ENCODE measurements around the gene PARM1. TPM values are rescaled to one million over a fixed set of nuclear protein-coding genes. Genes with fewer than 3 reads are reported as not detected.

PARM1 gene
- total RNA-seq, 2 donors from 2014 or later = 105 to 133 TPM

DNA sequence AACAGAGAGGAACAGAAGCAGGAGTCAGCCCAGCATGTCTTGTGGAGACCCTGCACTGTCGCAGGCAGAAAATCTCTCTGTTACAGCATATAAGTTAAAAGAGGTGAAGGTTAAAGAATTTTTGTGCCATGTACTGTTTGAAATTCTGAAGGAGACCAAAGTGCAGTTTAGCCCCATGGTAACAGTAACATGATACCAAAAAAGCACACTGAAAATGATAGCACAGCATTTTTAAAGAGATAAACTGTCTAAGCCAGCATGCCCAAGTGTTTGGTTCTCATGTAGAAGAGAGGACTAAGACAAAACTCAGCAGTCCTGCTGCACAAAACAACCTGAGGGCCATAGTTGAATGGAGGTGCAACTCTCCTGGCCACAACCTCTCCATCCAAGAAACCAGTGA lies 41.9 kb upstream of the PARM1 start:
- 95% methylated on average over 1 of the region's 1 CpG for WGBS
- no peaks in the 10 kb centered on the region for H3K4me1 ChIP-seq (replicated peaks)
- intact Hi-C loops (cut with DNase I) = no loop called here

GRCh38 chr4:74893171-74893570 lies 39.7 kb upstream of the PARM1 start:
- no peaks in the 10 kb centered on the region for H3K36me3 ChIP-seq
- H3K4me3 ChIP-seq = no peak overlapping the region

More for the DNA sequence above, 41.9 kb upstream of the PARM1 start:
- no peaks in the 10 kb centered on the region for H3K9me3 ChIP-seq
- TF ChIP-seq, protein P1, sequence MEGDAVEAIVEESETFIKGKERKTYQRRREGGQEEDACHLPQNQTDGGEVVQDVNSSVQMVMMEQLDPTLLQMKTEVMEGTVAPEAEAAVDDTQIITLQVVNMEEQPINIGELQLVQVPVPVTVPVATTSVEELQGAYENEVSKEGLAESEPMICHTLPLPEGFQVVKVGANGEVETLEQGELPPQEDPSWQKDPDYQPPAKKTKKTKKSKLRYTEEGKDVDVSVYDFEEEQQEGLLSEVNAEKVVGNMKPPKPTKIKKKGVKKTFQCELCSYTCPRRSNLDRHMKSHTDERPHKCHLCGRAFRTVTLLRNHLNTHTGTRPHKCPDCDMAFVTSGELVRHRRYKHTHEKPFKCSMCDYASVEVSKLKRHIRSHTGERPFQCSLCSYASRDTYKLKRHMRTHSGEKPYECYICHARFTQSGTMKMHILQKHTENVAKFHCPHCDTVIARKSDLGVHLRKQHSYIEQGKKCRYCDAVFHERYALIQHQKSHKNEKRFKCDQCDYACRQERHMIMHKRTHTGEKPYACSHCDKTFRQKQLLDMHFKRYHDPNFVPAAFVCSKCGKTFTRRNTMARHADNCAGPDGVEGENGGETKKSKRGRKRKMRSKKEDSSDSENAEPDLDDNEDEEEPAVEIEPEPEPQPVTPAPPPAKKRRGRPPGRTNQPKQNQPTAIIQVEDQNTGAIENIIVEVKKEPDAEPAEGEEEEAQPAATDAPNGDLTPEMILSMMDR (IDR thresholded peaks at IDR 0.05) = no peak
- TF ChIP-seq POLR2A (IDR thresholded peaks at IDR 0.05) (no peak), POLR2AphosphoS5 (IDR thresholded peaks at IDR 0.05) (no peak)
- H3K36me3 ChIP-seq = no peaks in the 10 kb centered on the region
- no peak for DNase-seq (ENCODE audit: low spot score)
- no peak overlapping the region for H3K4me3 ChIP-seq
- no peak overlapping the region for H3K27ac ChIP-seq
- no peaks in the 10 kb centered on the region for H3K27me3 ChIP-seq (replicated peaks; ENCODE audit: insufficient read depth)

DNA sequence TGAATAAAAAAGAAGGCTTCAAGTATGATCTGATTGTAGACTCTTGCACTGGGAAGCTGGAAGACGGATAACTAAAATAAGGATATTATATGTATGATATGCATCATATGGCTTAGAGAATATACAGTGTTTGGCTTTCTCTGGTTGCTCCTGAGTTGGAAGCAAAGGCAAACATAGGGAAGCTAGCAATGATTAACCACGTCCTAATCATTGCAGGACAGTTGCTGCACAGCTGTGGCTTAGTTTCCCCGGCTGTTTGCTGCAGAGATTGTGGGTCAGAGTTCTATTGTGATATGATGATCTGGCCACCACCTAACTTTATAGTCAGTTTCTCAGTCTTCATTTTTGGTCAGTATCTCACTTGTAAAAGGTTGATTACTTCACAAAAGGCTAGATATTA lies 36.3 kb upstream of the PARM1 start:
- TF ChIP-seq, protein P1 (IDR thresholded peaks at IDR 0.05) = no peak
- TF ChIP-seq POLR2AphosphoS5 (IDR thresholded peaks at IDR 0.05) (no peak), POLR2A (IDR thresholded peaks at IDR 0.05) (no peak)
- Histone ChIP-seq H3K27me3 (replicated peaks; ENCODE audit: insufficient read depth) (no peaks in the 10 kb centered on the region), H3K4me3 (no peak overlapping the region), H3K4me1 (replicated peaks) (no peaks in the 10 kb centered on the region), H3K36me3 (no peaks in the 10 kb centered on the region), H3K9me3 (no peaks in the 10 kb centered on the region), H3K27ac (no peak overlapping the region)
- no peak for DNase-seq (ENCODE audit: low spot score)
- intact Hi-C loops (cut with DNase I) = no loop called here
- WGBS = 75% methylated on average over 3 of the region's 3 CpGs

More at GRCh38 chr4:74893171-74893570, 39.7 kb upstream of the PARM1 start:
- intact Hi-C loops (cut with DNase I) = no loop called here
- no peaks in the 10 kb centered on the region for H3K27me3 ChIP-seq (replicated peaks; ENCODE audit: insufficient read depth)
- TF ChIP-seq POLR2A (IDR thresholded peaks at IDR 0.05) (no peak), POLR2AphosphoS5 (IDR thresholded peaks at IDR 0.05) (no peak)
- TF ChIP-seq, protein P1 (IDR thresholded peaks at IDR 0.05) = no peak
- no peaks in the 10 kb centered on the region for H3K9me3 ChIP-seq
- WGBS = 45% methylated on average over 4 of the region's 4 CpGs
- no peak for DNase-seq (ENCODE audit: low spot score)
- H3K4me1 ChIP-seq (replicated peaks) = no peaks in the 10 kb centered on the region
- H3K27ac ChIP-seq = no peak overlapping the region

- TF ChIP-seq, protein P1 (IDR thresholded peaks at IDR 0.05) = no peak
- TF ChIP-seq POLR2AphosphoS5 (IDR thresholded peaks at IDR 0.05) = no peak
- TF ChIP-seq POLR2A (IDR thresholded peaks at IDR 0.05) = no peak
- intact Hi-C loops (cut with DNase I) = no loop called here
- Histone ChIP-seq H3K36me3 (no peaks in the 10 kb centered on the region), H3K27ac (no peak overlapping the region), H3K27me3 (replicated peaks; ENCODE audit: insufficient read depth) (no peaks in the 10 kb centered on the region), H3K4me1 (replicated peaks) (no peaks in the 10 kb centered on the region), H3K9me3 (no peaks in the 10 kb centered on the region), H3K4me3 (no peak overlapping the region)
- 79% methylated on average over 2 of the region's 2 CpGs for WGBS
- DNase-seq (ENCODE audit: low spot score) = no peak
Observed at GRCh38 chr4:74897386-74897785, 35.5 kb upstream of the PARM1 start.

DNA sequence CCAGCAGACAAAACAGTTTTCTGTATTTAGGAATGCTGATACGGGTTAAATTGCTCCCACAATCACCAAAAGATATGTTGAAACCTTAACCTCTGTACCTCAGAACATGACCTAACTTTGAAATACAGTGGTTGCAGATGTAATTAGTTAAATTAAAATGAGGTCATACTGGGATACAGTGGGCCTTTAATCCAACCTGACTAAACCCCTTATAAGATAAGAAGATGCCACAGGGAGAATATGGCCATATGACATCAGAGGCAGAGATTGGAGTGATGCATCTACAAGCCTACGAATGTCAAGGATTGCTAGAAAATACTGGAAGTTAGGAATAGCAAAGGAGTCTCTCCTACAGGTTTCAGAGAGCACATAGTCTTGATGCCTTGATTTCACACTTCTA lies 32.1 kb upstream of the PARM1 start:
- WGBS = 91% methylated on average over 2 of the region's 2 CpGs
- Histone ChIP-seq H3K9me3 (no peaks in the 10 kb centered on the region), H3K4me1 (replicated peaks) (no peaks in the 10 kb centered on the region), H3K4me3 (no peak overlapping the region), H3K27me3 (replicated peaks; ENCODE audit: insufficient read depth) (no peaks in the 10 kb centered on the region), H3K27ac (no peak overlapping the region), H3K36me3 (no peaks in the 10 kb centered on the region)
- DNase-seq (ENCODE audit: low spot score) = no peak
- TF ChIP-seq, protein P1 (IDR thresholded peaks at IDR 0.05) = no peak
- no peak for TF ChIP-seq POLR2A (IDR thresholded peaks at IDR 0.05)
- TF ChIP-seq POLR2AphosphoS5 (IDR thresholded peaks at IDR 0.05) = no peak
- intact Hi-C loops (cut with DNase I) = no loop called here
